Suprapubic skin (tissue), 4 donors: ENCODE data around the gene ITPK1.

ENCODE experiments used
- CTCF ChIP-seq, 2 donors: fragments of 200-600 bp in 1 of 2; fragments of 450-650 bp in 1 of 2; sonication (generic) in 1 of 2; IDR thresholded peaks; one replicate each; pipeline ENCODE4 v1.5.1; 2016 to 2019; ENCODE audit warnings: antibody characterized with exemption in 2 of 2, mild to moderate bottlenecking in 1 of 2, moderate library complexity in 1 of 2
- POLR2A ChIP-seq, 2 donors: fragments of 450-650 bp; IDR thresholded peaks; one replicate each; pipeline ENCODE4 v1.6.1; 2017; ENCODE audit warnings: antibody characterized with exemption in 2 of 2, mild to moderate bottlenecking in 2 of 2, moderate library complexity in 2 of 2
- POLR2AphosphoS5 ChIP-seq, 3 donors: sonication (generic); formaldehyde crosslinking; IDR thresholded peaks; one replicate each; pipeline ENCODE4 v1.6.1; 2017; ENCODE audit warnings: antibody characterized with exemption in 3 of 3

- TF ChIP-seq CTCF (IDR thresholded peaks at IDR 0.05) (no peak), POLR2A (IDR thresholded peaks at IDR 0.05) (no peak), POLR2AphosphoS5 (IDR thresholded peaks at IDR 0.05) (no peak)
These were observed 78.9 kb downstream of the ITPK1 start for GRCh38 chr14:93036652-93037345.
